IMR-90 (cell line): ENCODE data around the gene ZNF169. TPM values are rescaled to one million over a fixed set of nuclear protein-coding genes. Genes with fewer than 3 reads are reported as not detected.
"Not testable (repeated sequence)": the region's sequence is repeated elsewhere in the genome, so short reads cannot be mapped to it uniquely, and the experiment has no call there.

Source experiments
- ATAC-seq: fragments of 200-7000 bp; cut with Tn5 transposase; 2 replicates; pipeline ENCODE4 v1.9.1; 2020; ENCODE audit warnings: low read depth, mild to moderate bottlenecking, moderate library complexity
- BruUV-seq: library from RNA; stranded (reverse); fragments of 400-500 nt; replicated peaks from 2 replicates; lab custom pipeline; 2021; lab: Mats Ljungman, UMichigan
- CTCF ChIA-PET: fragments of 300-600 bp; formaldehyde crosslinking; extraction: SDS; loops from one replicate; lab custom pipeline; 2021; ENCODE audit warnings: antibody characterized with exemption; lab: Yijun Ruan, JAX
- POLR2A ChIA-PET: fragments of 300-600 bp; sonication (Branson Sonifier 250); formaldehyde crosslinking; loops from one replicate; lab custom pipeline; 2022; ENCODE audit warnings: antibody characterized with exemption; ENCODE audit not compliant: unreplicated experiment; lab: Charles Lee
- DNase-seq: peaks from one replicate; pipeline ENCODE4 v3.0.0; 2013
- H2AFZ ChIP-seq: replicated peaks from 2 replicates; pipeline ENCODE3; 2013; ENCODE audit warnings: low read length, mild to moderate bottlenecking; ENCODE audit not compliant: poor library complexity
- H2AK5ac ChIP-seq: 2 replicates; pipeline ENCODE4 v1.6.1; 2013; ENCODE audit warnings: low read depth, low read length, inconsistent platforms
- H2AK9ac ChIP-seq: replicated peaks from 2 replicates; pipeline ENCODE3; 2013; ENCODE audit warnings: mild to moderate bottlenecking, low read depth, low read length, moderate library complexity; ENCODE audit not compliant: poor library complexity
- H2BK120ac ChIP-seq: 2 replicates; pipeline ENCODE4 v1.6.1; 2013; ENCODE audit warnings: low read depth, low read length, inconsistent platforms
- H2BK15ac ChIP-seq: 3 replicates; pipeline ENCODE4 v1.6.1; 2013; ENCODE audit warnings: low read depth, low read length, inconsistent platforms
- H2BK20ac ChIP-seq: 2 replicates; pipeline ENCODE4 v1.6.1; 2013; ENCODE audit warnings: low read depth, mild to moderate bottlenecking, inconsistent platforms, low read length, moderate library complexity
- H2BK5ac ChIP-seq: 2 replicates; pipeline ENCODE4 v1.6.1; 2013; ENCODE audit warnings: mild to moderate bottlenecking, low read depth, low read length, inconsistent platforms; ENCODE audit not compliant: poor library complexity, severe bottlenecking
- H3K14ac ChIP-seq: replicated peaks from 2 replicates; pipeline ENCODE4 v1.6.1; 2013; ENCODE audit warnings: low read depth, low read length, inconsistent platforms
- H3K18ac ChIP-seq: 2 replicates; pipeline ENCODE4 v1.6.1; 2013; ENCODE audit warnings: low read depth, low read length, control low read depth
- H3K23ac ChIP-seq: 2 replicates; pipeline ENCODE4 v1.6.1; 2013; ENCODE audit warnings: low read depth, low read length, inconsistent platforms
- H3K27ac ChIP-seq: 2 replicates; pipeline ENCODE4 v1.5.1; 2013; ENCODE audit warnings: mild to moderate bottlenecking, control low read depth, low read length; ENCODE audit not compliant: insufficient read depth
- H3K27me3 ChIP-seq: 2 replicates; pipeline ENCODE4 v1.6.1; 2013; ENCODE audit warnings: low read length; ENCODE audit not compliant: control insufficient read depth, insufficient read depth
- H3K36me3 ChIP-seq: 2 replicates; pipeline ENCODE4 v1.6.1; 2013; ENCODE audit warnings: low read length, mixed read lengths; ENCODE audit not compliant: control insufficient read depth, insufficient read depth
- H3K4ac ChIP-seq: 2 replicates; pipeline ENCODE4 v1.6.1; 2013; ENCODE audit warnings: low read depth, low read length, inconsistent platforms
- H3K4me1 ChIP-seq: 2 replicates; pipeline ENCODE4 v1.6.1; 2013; ENCODE audit warnings: low read length, mixed read lengths; ENCODE audit not compliant: control insufficient read depth, insufficient read depth
- H3K4me2 ChIP-seq: 2 replicates; pipeline ENCODE4 v1.6.1; 2013; ENCODE audit warnings: low read depth, mild to moderate bottlenecking, control low read depth, low read length, moderate library complexity
- H3K4me3 ChIP-seq: 2 replicates; pipeline ENCODE4 v1.5.1; 2013; ENCODE audit warnings: low read depth, mild to moderate bottlenecking, control low read depth, low read length, moderate library complexity; ENCODE audit not compliant: insufficient read depth
- H3K56ac ChIP-seq: 2 replicates; pipeline ENCODE4 v1.6.1; 2013; ENCODE audit warnings: low read length, inconsistent platforms; ENCODE audit not compliant: insufficient read depth; ENCODE audit errors: extremely low read depth
- H3K79me1 ChIP-seq, 2 experiments: 2 replicates each; pipeline ENCODE4 v1.6.1; 2013; ENCODE audit warnings: low read length in 2 of 2, inconsistent platforms in 1 of 2, low read depth in 1 of 2
- H3K9ac ChIP-seq: 2 replicates; pipeline ENCODE4 v1.6.1; 2013; ENCODE audit warnings: low read depth, low read length, control low read depth
- H3K9me1 ChIP-seq: 2 replicates; pipeline ENCODE4 v1.6.1; 2013; ENCODE audit warnings: low read length, inconsistent platforms; ENCODE audit not compliant: insufficient read depth
- H3K9me3 ChIP-seq: 2 replicates; pipeline ENCODE4 v1.6.1; 2013; ENCODE audit warnings: low read length; ENCODE audit not compliant: control insufficient read depth, insufficient read depth
- H4K20me1 ChIP-seq: 2 replicates; pipeline ENCODE4 v1.6.1; 2013; ENCODE audit warnings: low read length, inconsistent platforms; ENCODE audit not compliant: insufficient read depth
- H4K5ac ChIP-seq: 2 replicates; pipeline ENCODE4 v1.6.1; 2013; ENCODE audit warnings: mild to moderate bottlenecking, low read depth, low read length, control low read depth
- H4K8ac ChIP-seq, 2 experiments: 2 replicates each; pipeline ENCODE4 v1.6.1; 2013; ENCODE audit warnings: low read depth in 2 of 2, low read length in 2 of 2, control low read depth in 1 of 2, inconsistent platforms in 1 of 2
- H4K91ac ChIP-seq: 2 replicates; pipeline ENCODE4 v1.6.1; 2013; ENCODE audit warnings: low read depth, low read length, inconsistent platforms; ENCODE audit not compliant: insufficient read depth
- WGBS, 2 experiments: methylation state at CpG; one replicate each; pipeline versions ENCODE4 v1.1.5 to v1.1.7; 2013; ENCODE audit warnings: missing lambda C conversion rate in 2 of 2; ENCODE audit not compliant: insufficient read length in 1 of 2; ENCODE audit errors: extremely low coverage in 2 of 2; 5-methylcytosine and 5-hydroxymethylcytosine counted together
- dilution Hi-C: fragments of 300-500 bp; cut with HindIII; formaldehyde crosslinking; loops from one replicate; pipeline ENCODE4 v1.14.3; 2018; ENCODE audit warnings: low sequenced_read_pairs; ENCODE audit not compliant: unreplicated experiment
- in situ Hi-C: fragments of 300-500 bp; cut with MboI; formaldehyde crosslinking; loops from 3 replicates; pipeline ENCODE4 v1.14.3; 2019; ENCODE audit warnings: low sequenced_read_pairs, inconsistent platforms, mixed read lengths
- intact Hi-C: fragments of 100-400 bp; cut with micrococcal nuclease; formaldehyde crosslinking; loops from 2 replicates; pipeline ENCODE4 v1.10.0; 2022
- polyA plus RNA-seq, 3 experiments: library from polyadenylated mRNA; depleted of rRNA; stranded (reverse); fragments of >200 nt; gene quantifications; 2 replicates each; pipeline ENCODE4 v1.2.3, GENCODE V29; 2012; ENCODE audit warnings: low replicate concordance in 1 of 3
- total RNA-seq: library from RNA; depleted of rRNA; stranded (reverse); fragments of >200 nt; gene quantifications from 2 replicates; pipeline ENCODE4 v1.2.3, GENCODE V29; 2012

ZNF169 gene
- total and polyA plus RNA-seq, 2 of the 4 experiments (the other 2 are of a cell fraction) = 2.7 to 3.2 TPM

DNA sequence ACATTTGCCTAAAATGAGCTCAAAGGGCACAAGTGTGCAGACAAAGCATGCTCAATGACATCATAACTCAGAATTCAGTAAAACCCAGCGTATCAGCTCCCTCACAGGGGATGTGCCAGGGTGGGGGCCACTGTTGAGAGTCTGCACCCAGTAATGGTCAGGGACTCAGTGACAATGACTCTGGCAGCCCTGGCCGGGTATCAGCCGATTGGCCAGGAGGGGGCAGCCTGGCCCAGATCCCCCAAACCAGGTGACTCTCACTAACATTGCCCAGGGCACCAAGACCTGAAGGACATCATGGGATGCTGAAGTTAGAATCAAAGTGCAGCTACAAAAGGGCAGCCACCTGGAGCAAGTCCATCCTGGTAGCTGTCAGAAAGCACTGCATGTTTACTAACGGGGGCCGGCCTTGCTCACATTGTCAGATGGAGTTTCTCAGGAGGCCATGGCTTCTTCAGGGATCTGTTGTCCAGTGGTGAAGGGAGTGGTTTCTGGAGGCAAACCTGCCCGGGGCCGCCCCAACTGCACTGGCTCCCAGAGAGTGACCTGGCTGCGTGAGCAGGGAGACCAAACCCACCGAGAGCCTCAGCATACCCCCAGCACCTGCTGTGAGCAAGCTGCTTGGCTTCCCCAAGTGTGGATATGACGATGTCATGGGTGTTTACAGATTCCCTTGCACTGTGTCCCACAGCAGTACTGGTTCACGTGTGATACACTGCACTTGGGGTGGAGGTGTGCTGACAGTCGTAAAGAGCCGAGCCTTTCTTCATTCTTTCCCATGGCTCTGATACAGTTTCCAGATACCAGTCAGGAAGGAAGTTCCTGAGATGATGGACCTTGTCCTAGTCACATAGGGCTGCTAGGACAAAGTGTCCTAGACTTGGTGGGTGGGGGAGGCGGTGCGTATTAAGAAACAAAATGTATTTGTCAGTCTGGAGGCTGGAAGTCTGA is 56.2 kb downstream of the ZNF169 start:
- ATAC-seq, H2BK120ac ChIP-seq, dilution Hi-C loops, H3K4me2 ChIP-seq, H2BK5ac ChIP-seq, H3K27ac ChIP-seq, H2BK20ac ChIP-seq, H3K56ac ChIP-seq, H3K18ac ChIP-seq, H3K79me1 ChIP-seq, CTCF ChIA-PET, H3K27me3 ChIP-seq, H4K8ac ChIP-seq, in situ Hi-C loops, H3K14ac ChIP-seq, H3K23ac ChIP-seq, H3K9ac ChIP-seq, H2BK15ac ChIP-seq, H3K4me3 ChIP-seq, DNase-seq, H3K9me3 ChIP-seq, H2AFZ ChIP-seq, H4K20me1 ChIP-seq, H3K4ac ChIP-seq, H3K9me1 ChIP-seq, H2AK5ac ChIP-seq, H3K36me3 ChIP-seq, POLR2A ChIA-PET, H4K91ac ChIP-seq, H2AK9ac ChIP-seq, H4K5ac ChIP-seq, intact Hi-C loops, BruUV-seq, H3K4me1 ChIP-seq: not testable (repeated sequence)
- no CpG with 5 or more reads among the region's 15 CpGs for WGBS, 2 experiments

DNA sequence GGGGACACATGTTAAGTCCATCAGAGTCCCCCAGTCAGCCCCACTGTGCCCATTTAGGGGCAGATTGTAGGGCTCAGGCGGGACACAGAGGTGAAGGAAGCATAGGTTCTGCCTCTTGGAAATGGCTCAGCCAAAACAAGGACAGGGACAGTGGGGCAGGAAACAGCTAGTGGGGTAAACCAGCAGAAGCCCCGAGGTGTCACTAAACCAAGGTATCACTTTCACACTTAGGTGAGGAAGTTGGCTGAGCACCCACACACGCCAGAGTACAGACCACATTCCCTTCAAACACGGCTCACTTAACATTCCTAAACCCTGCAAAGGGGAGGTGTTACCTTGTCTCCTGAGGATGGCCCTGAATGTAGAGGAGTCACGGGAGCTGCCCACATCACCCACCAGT is 57.1 kb downstream of the ZNF169 start:
- in situ Hi-C loops, dilution Hi-C loops, DNase-seq: not testable (repeated sequence)

More for the DNA sequence above, 57.1 kb downstream of the ZNF169 start:
- H2BK20ac ChIP-seq, H2BK120ac ChIP-seq, H4K91ac ChIP-seq, H3K36me3 ChIP-seq, CTCF ChIA-PET, H2AK9ac ChIP-seq, intact Hi-C loops, H3K56ac ChIP-seq, H3K27me3 ChIP-seq, POLR2A ChIA-PET, H2BK5ac ChIP-seq, H2AFZ ChIP-seq, H3K9me1 ChIP-seq, H2BK15ac ChIP-seq, H3K27ac ChIP-seq, H3K79me1 ChIP-seq, H3K4me3 ChIP-seq, H4K8ac ChIP-seq, H2AK5ac ChIP-seq, H4K5ac ChIP-seq, H3K4me2 ChIP-seq, H3K4me1 ChIP-seq, H3K23ac ChIP-seq, H3K9ac ChIP-seq, H3K4ac ChIP-seq, BruUV-seq, ATAC-seq, H4K20me1 ChIP-seq, H3K18ac ChIP-seq, H3K14ac ChIP-seq, H3K9me3 ChIP-seq: not testable (repeated sequence)
- WGBS, 2 experiments = no CpG with 5 or more reads among the region's 5 CpGs
